SK-N-SH treated with all-trans-retinoic acid at 6 μM for 48 hours (cell line): Measurements from ENCODE around the gene UBA7.

ENCODE experiments used
- BACH2 ChIP-seq: fragments of 250-450 bp; sonication (Bioruptor Pico); IDR thresholded peaks from 2 replicates; pipeline ENCODE4 v1.9.0; 2021; ENCODE audit warnings: mild to moderate bottlenecking, borderline replicate concordance
- CSDC2 ChIP-seq: fragments of 250-450 bp; sonication (Bioruptor Pico); IDR thresholded peaks from 2 replicates; pipeline ENCODE4 v1.5.0; 2020; ENCODE audit warnings: mild to moderate bottlenecking, moderate library complexity
- CSRNP3 ChIP-seq: fragments of 250-450 bp; sonication (Bioruptor Pico); IDR thresholded peaks from 2 replicates; pipeline ENCODE4 v1.5.1; 2021; ENCODE audit warnings: mild to moderate bottlenecking, moderate library complexity
- GLIS3 ChIP-seq: fragments of 250-450 bp; sonication (Bioruptor Pico); IDR thresholded peaks from 2 replicates; pipeline ENCODE4 v1.5.0; 2020; ENCODE audit warnings: mild to moderate bottlenecking, moderate library complexity
- ISL1 ChIP-seq: fragments of 250-450 bp; sonication (Bioruptor Pico); IDR thresholded peaks from 2 replicates; pipeline ENCODE4 v2.1.2; 2022; ENCODE audit warnings: mild to moderate bottlenecking, moderate library complexity
- OSR1 ChIP-seq: fragments of 250-450 bp; sonication (Bioruptor Pico); IDR thresholded peaks from 2 replicates; pipeline ENCODE4 v1.8.0; 2022; ENCODE audit warnings: moderate library complexity, mild to moderate bottlenecking, inconsistent platforms
- PATZ1 ChIP-seq: fragments of 250-450 bp; sonication (Bioruptor Pico); IDR thresholded peaks from 2 replicates; pipeline ENCODE4 v1.8.0; 2020; ENCODE audit warnings: mild to moderate bottlenecking, moderate library complexity, borderline replicate concordance
- SNAI2 ChIP-seq: fragments of 250-450 bp; sonication (Bioruptor Pico); IDR thresholded peaks from 2 replicates; pipeline ENCODE4 v1.5.0; 2020; ENCODE audit warnings: mild to moderate bottlenecking, moderate library complexity
- TOX ChIP-seq: fragments of 250-450 bp; sonication (Bioruptor Pico); IDR thresholded peaks from 2 replicates; pipeline ENCODE4 v1.8.0; 2021; ENCODE audit warnings: mild to moderate bottlenecking, moderate library complexity, borderline replicate concordance
- ZC3H10 ChIP-seq: fragments of 250-450 bp; sonication (Bioruptor Pico); IDR thresholded peaks from 2 replicates; pipeline ENCODE4 v1.5.1; 2021; ENCODE audit warnings: mild to moderate bottlenecking, moderate library complexity
- ZFP3 ChIP-seq: fragments of 250-450 bp; sonication (Bioruptor Pico); IDR thresholded peaks from 2 replicates; pipeline ENCODE4 v1.5.0; 2020; ENCODE audit warnings: mild to moderate bottlenecking, moderate library complexity
- ZFP30 ChIP-seq: fragments of 450-650 bp; formaldehyde crosslinking; IDR thresholded peaks from 2 replicates; pipeline ENCODE4 v1.5.0; 2022; ENCODE audit warnings: mild to moderate bottlenecking, moderate library complexity
- ZNF565 ChIP-seq: fragments of 450-650 bp; formaldehyde crosslinking; conservative IDR thresholded peaks from 2 replicates; pipeline ENCODE4 v1.5.0; 2020; ENCODE audit warnings: low read depth, mild to moderate bottlenecking, moderate library complexity
- TF ChIP-seq, protein P1 (sequence below): fragments of 250-450 bp; sonication (Bioruptor Pico); IDR thresholded peaks from 2 replicates; pipeline ENCODE4 v1.5.0; 2020; ENCODE audit warnings: mild to moderate bottlenecking, moderate library complexity

GRCh38 chr3:49855662-49856061, 41.9 kb upstream of the UBA7 start:
- TF ChIP-seq, protein P1, sequence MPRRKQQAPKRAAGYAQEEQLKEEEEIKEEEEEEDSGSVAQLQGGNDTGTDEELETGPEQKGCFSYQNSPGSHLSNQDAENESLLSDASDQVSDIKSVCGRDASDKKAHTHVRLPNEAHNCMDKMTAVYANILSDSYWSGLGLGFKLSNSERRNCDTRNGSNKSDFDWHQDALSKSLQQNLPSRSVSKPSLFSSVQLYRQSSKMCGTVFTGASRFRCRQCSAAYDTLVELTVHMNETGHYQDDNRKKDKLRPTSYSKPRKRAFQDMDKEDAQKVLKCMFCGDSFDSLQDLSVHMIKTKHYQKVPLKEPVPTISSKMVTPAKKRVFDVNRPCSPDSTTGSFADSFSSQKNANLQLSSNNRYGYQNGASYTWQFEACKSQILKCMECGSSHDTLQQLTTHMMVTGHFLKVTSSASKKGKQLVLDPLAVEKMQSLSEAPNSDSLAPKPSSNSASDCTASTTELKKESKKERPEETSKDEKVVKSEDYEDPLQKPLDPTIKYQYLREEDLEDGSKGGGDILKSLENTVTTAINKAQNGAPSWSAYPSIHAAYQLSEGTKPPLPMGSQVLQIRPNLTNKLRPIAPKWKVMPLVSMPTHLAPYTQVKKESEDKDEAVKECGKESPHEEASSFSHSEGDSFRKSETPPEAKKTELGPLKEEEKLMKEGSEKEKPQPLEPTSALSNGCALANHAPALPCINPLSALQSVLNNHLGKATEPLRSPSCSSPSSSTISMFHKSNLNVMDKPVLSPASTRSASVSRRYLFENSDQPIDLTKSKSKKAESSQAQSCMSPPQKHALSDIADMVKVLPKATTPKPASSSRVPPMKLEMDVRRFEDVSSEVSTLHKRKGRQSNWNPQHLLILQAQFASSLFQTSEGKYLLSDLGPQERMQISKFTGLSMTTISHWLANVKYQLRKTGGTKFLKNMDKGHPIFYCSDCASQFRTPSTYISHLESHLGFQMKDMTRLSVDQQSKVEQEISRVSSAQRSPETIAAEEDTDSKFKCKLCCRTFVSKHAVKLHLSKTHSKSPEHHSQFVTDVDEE (CRISPR knock-in tag) = no peak
- TF ChIP-seq BACH2 (CRISPR knock-in tag) = no peak
- no peak for TF ChIP-seq CSRNP3 (CRISPR knock-in tag)
- no peak for TF ChIP-seq ZC3H10 (CRISPR knock-in tag)
- TF ChIP-seq ZFP3 (CRISPR knock-in tag) = no peak
- TF ChIP-seq ZFP30 = no peak
- no peak for TF ChIP-seq ISL1 (CRISPR knock-in tag)
- TF ChIP-seq PATZ1 (CRISPR knock-in tag) = no peak
- TF ChIP-seq ZNF565 (CRISPR knock-in tag) = no peak
- TF ChIP-seq TOX = no peak
- TF ChIP-seq GLIS3 (CRISPR knock-in tag) = no peak
- TF ChIP-seq SNAI2 = no peak
- TF ChIP-seq OSR1 (CRISPR knock-in tag) = no peak
- TF ChIP-seq CSDC2 (CRISPR knock-in tag) = no peak
